Immature natural killer cell (primary cell): Measurements from ENCODE around the gene FOXC1. TPM values are rescaled to one million over a fixed set of nuclear protein-coding genes. Genes with fewer than 3 reads are reported as not detected.

ENCODE experiments used
- DNase-seq, 3 donors: peaks; one replicate each; pipeline ENCODE4 v3.0.0; 2022; ENCODE audit warnings: mixed read lengths in 1 of 3
- H3K27ac Mint-ChIP-seq, 6 donors: one replicate each; pipeline ENCODE4 v1.8.0; 2020; ENCODE audit warnings: mixed read lengths in 6 of 6, mild to moderate bottlenecking in 5 of 6, inconsistent platforms in 4 of 6, moderate library complexity in 3 of 6
- H3K27me3 Mint-ChIP-seq, 3 donors: one replicate each; pipeline ENCODE4 v1.8.0; 2020 to 2021; ENCODE audit warnings: low read depth in 3 of 3, mild to moderate bottlenecking in 3 of 3, mixed read lengths in 3 of 3, moderate library complexity in 3 of 3, inconsistent platforms in 1 of 3
- H3K36me3 Mint-ChIP-seq, 3 donors: one replicate each; pipeline ENCODE4 v1.8.0; 2020; ENCODE audit warnings: mixed read lengths in 3 of 3, inconsistent platforms in 2 of 3, mild to moderate bottlenecking in 2 of 3
- H3K4me1 Mint-ChIP-seq, 2 donors: one replicate each; pipeline ENCODE4 v1.8.0; 2020; ENCODE audit warnings: inconsistent platforms in 2 of 2, mild to moderate bottlenecking in 2 of 2, mixed read lengths in 2 of 2, moderate library complexity in 1 of 2
- H3K4me3 Mint-ChIP-seq, 5 donors: one replicate each; pipeline ENCODE4 v1.8.0; 2020; ENCODE audit warnings: mild to moderate bottlenecking in 5 of 5, mixed read lengths in 5 of 5, inconsistent platforms in 3 of 5, moderate library complexity in 3 of 5
- H3K9me3 Mint-ChIP-seq, 6 donors: one replicate each; pipeline ENCODE4 v1.8.0; 2020; ENCODE audit warnings: mild to moderate bottlenecking in 6 of 6, mixed read lengths in 6 of 6, inconsistent platforms in 4 of 6, moderate library complexity in 3 of 6
- polyA plus RNA-seq, 3 donors: library from polyadenylated mRNA; unstranded; fragments of 300-500 nt; fragmentation: Illumina TruSeq; gene quantifications; one replicate each; pipeline ENCODE4 v1.2.3, GENCODE V29; 2021

Gene FOXC1
- polyA plus RNA-seq, 3 donors from 2014 or later: 0.22 TPM; not detected in 2

GRCh38 chr6:1633366-1634021 lies 23.8 kb downstream of the FOXC1 start:
- H3K36me3 Mint-ChIP-seq: peaks cover 4 to 8% (median 8%) of the 10 kb centered on the region in 3 donors
- H3K9me3 Mint-ChIP-seq: no peaks in the 10 kb centered on the region
- no peak overlapping the region for H3K4me3 Mint-ChIP-seq
- no peaks in the 10 kb centered on the region for H3K4me1 Mint-ChIP-seq
- H3K27me3 Mint-ChIP-seq: peaks cover 1 to 4% (median 3%) of the 10 kb centered on the region in 3 donors
- H3K27ac Mint-ChIP-seq: no peak overlapping the region
- no peak for DNase-seq

DNA sequence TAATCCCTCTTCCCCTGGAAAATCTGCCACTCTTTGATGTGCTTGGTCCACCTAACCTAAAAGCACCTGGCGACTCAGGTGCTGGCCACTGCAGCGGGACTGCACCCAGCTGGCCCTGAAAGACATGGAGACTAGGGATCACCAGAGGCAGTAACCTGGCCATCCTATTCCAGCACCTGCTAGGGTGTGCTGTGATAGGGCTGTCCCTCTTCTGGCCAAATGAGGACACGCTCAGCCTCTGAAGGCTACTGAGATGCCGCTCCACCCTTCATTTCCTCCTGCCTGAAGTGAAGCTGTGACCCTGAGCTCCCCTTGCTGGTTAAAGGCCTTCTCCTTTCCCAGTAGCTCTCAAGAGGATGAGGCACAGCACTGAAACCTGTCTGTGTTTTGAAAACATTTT lies 24.4 kb downstream of the FOXC1 start:
- Mint-ChIP-seq H3K27me3 (peaks cover under 1 to 4% (median 1%) of the 10 kb centered on the region in 3 donors), H3K36me3 (peaks cover 2 to 11% (median 7%) of the 10 kb centered on the region in 3 donors), H3K4me1 (no peaks in the 10 kb centered on the region), H3K9me3 (no peaks in the 10 kb centered on the region), H3K4me3 (no peak overlapping the region), H3K27ac (no peak overlapping the region)
- DNase-seq: no peak

GRCh38 chr6:1635305-1636010 lies 25.7 kb downstream of the FOXC1 start:
- no peaks in the 10 kb centered on the region for H3K9me3 Mint-ChIP-seq
- H3K4me1 Mint-ChIP-seq: no peaks in the 10 kb centered on the region
- H3K4me3 Mint-ChIP-seq: no peak overlapping the region
- no peak overlapping the region for H3K27ac Mint-ChIP-seq
- H3K36me3 Mint-ChIP-seq: peaks cover 0 to 9% (median 4%) of the 10 kb centered on the region in 3 donors
- peaks cover 0 to 4% (median 1%) of the 10 kb centered on the region in 3 donors for H3K27me3 Mint-ChIP-seq
- no peak for DNase-seq

GRCh38 chr6:1636272-1636825 lies 26.6 kb downstream of the FOXC1 start:
- H3K9me3 Mint-ChIP-seq: no peaks in the 10 kb centered on the region
- no peaks in the 10 kb centered on the region for H3K4me1 Mint-ChIP-seq
- DNase-seq: no peak
- no peak overlapping the region for H3K27ac Mint-ChIP-seq
- peaks cover 0 to 9% (median 4%) of the 10 kb centered on the region in 3 donors for H3K36me3 Mint-ChIP-seq
- no peak overlapping the region for H3K4me3 Mint-ChIP-seq
- peaks cover 0 to 2% (median 1%) of the 10 kb centered on the region in 3 donors for H3K27me3 Mint-ChIP-seq

GRCh38 chr6:1636971-1637871 lies 27.5 kb downstream of the FOXC1 start:
- Mint-ChIP-seq H3K9me3 (no peaks in the 10 kb centered on the region), H3K27me3 (peaks cover 0 to 5% (median 2%) of the 10 kb centered on the region in 3 donors), H3K36me3 (peaks cover 0 to 6% (median 2%) of the 10 kb centered on the region in 3 donors), H3K27ac (no peak overlapping the region), H3K4me3 (no peak overlapping the region), H3K4me1 (no peaks in the 10 kb centered on the region)
- DNase-seq: no peak

DNA sequence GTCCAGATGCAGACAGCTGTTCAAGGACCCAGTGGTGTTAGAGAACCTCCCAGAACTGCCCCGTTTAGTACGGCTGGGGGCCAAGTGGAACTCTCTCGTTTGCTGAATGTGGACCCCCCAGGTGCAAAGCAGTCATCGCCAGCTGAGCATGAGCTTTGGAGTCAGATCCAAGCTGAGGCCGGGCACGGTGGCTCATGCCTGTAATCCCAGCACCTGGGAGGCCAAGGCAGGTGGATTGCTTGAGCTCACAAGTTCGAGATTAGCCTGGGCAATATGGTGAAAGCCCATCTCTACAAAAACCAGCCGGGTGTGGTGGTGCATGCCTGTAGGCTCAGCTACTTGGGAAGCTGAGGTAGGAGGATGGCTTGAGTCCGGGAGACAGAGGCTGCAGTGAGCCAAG lies 29.7 kb downstream of the FOXC1 start:
- Mint-ChIP-seq H3K27ac (no peak overlapping the region), H3K9me3 (no peaks in the 10 kb centered on the region), H3K36me3 (peaks cover 0 to 8% (median 3%) of the 10 kb centered on the region in 3 donors), H3K4me1 (no peaks in the 10 kb centered on the region), H3K4me3 (no peak overlapping the region), H3K27me3 (peaks cover 0 to 4% (median 2%) of the 10 kb centered on the region in 3 donors)
- no peak for DNase-seq

GRCh38 chr6:1640476-1640875 lies 30.8 kb downstream of the FOXC1 start:
- no peak overlapping the region for H3K27ac Mint-ChIP-seq
- no peaks in the 10 kb centered on the region for H3K9me3 Mint-ChIP-seq
- H3K27me3 Mint-ChIP-seq: peaks cover 0 to 4% (median 0%) of the 10 kb centered on the region in 3 donors
- peaks cover 0 to 8% (median 3%) of the 10 kb centered on the region in 3 donors for H3K36me3 Mint-ChIP-seq
- DNase-seq: no peak
- H3K4me1 Mint-ChIP-seq: no peaks in the 10 kb centered on the region
- H3K4me3 Mint-ChIP-seq: no peak overlapping the region

DNA sequence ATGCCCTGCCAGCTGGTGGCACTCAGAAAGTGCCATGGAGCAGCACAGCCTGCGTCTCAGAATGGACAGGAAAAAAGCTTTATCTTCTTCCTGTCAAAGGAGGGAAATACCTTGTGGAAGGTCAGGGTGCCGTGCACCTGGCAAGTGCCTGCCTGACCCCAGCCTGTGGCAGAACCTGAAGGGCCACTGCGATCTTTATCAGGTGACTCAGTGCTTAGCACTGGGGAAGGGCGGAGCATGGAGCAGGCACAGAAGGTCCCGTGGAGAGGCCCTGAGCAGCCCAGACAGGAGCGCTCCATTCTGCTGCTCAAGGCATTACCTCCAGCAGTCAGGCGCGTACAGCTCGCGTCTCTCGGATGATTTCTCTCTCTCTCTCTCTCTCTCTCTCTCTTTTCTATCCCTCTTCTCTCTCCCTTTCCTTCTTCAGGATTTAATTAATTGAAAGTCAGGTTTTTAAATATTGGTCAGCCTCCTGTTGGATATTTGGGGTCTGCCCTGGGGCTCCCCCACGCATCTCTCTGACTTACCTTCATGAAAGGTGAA lies 31.7 kb downstream of the FOXC1 start:
- Mint-ChIP-seq H3K9me3 (no peaks in the 10 kb centered on the region), H3K4me1 (no peaks in the 10 kb centered on the region), H3K4me3 (no peak overlapping the region), H3K27ac (no peak overlapping the region), H3K36me3 (peaks cover 0 to 8% (median 3%) of the 10 kb centered on the region in 3 donors), H3K27me3 (peaks cover 1 to 6% (median 2%) of the 10 kb centered on the region in 3 donors)
- no peak for DNase-seq

- Mint-ChIP-seq H3K36me3 (peaks cover 0 to 8% (median 3%) of the 10 kb centered on the region in 3 donors), H3K9me3 (no peaks in the 10 kb centered on the region), H3K27me3 (peaks cover 1 to 6% (median 2%) of the 10 kb centered on the region in 3 donors), H3K4me3 (no peak overlapping the region), H3K27ac (no peak overlapping the region), H3K4me1 (no peaks in the 10 kb centered on the region)
- no peak for DNase-seq
These were observed 33.4 kb downstream of the FOXC1 start for GRCh38 chr6:1643111-1643510.

GRCh38 chr6:1643830-1644445 lies 34.2 kb downstream of the FOXC1 start:
- no peak for DNase-seq
- Mint-ChIP-seq H3K36me3 (peaks cover 0 to 4% (median 3%) of the 10 kb centered on the region in 3 donors), H3K4me1 (no peaks in the 10 kb centered on the region), H3K27me3 (peaks cover 1 to 6% (median 2%) of the 10 kb centered on the region in 3 donors), H3K27ac (no peak overlapping the region), H3K9me3 (no peaks in the 10 kb centered on the region), H3K4me3 (no peak overlapping the region)

DNA sequence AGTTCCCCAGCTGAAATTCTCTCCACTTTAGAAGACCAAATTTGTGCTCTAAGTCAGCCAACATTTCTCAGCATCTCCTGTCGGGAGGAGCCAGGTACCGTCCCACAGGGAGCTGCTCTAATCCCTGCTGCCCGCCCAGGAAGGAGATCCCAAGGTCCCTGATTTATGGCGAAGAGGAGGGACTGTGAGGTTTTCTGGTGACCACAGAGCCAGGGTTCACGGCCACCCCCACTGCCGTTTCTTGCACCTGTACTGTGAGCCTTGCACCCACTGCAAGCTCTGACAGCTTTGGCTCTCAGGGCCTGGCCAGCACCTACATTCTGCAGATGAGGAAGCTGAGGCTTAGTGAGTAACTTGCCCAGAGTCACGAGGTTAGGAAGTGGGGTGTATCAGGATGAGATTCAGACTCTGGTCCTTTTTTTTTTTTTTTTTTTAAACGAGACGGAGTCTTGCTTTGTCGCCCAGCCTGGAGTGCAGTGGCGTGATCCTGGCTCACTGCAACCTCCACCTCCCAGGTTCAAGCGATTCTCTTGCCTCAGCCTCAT lies 34.9 kb downstream of the FOXC1 start:
- H3K27ac Mint-ChIP-seq: no peak overlapping the region
- no peaks in the 10 kb centered on the region for H3K4me1 Mint-ChIP-seq
- peaks cover 1 to 6% (median 2%) of the 10 kb centered on the region in 3 donors for H3K27me3 Mint-ChIP-seq
- no peak for DNase-seq
- H3K4me3 Mint-ChIP-seq: no peak overlapping the region
- peaks cover 0 to 3% (median 3%) of the 10 kb centered on the region in 3 donors for H3K36me3 Mint-ChIP-seq
- no peaks in the 10 kb centered on the region for H3K9me3 Mint-ChIP-seq

DNA sequence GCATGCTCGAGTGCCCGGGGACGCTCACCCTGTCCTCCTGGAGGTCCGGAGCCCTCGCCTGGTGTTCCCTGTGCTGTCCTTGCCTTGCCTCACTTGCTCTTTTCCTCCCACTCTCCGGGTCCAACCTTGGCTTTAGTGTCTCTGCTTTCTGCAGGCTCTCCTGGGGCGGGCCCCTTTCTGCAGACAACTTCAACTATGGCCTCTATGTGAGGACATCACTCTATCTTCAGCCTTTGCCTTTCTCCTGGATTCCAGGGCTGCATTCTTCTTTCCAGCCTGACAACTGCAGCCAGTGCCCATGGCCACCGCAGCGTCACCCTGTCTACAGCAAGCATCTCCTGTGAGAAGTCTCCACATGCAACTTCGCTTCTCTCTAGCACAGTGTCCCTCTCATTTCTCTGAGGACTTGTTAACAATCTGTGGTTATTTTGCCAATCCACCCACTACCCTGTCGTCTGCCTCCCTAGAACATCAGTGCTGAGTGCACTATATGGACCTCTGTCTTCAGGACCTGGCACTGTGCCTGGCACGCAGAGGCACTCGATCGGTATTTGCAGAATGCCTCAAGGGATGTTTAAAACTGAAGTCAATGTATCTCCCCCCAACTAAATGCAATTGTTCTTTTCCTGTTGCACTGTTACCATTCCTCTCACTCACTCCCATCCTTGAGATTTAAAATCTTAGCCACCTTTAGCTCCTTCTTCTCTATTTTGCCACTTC lies 35.9 kb downstream of the FOXC1 start:
- Mint-ChIP-seq H3K27me3 (peaks cover 1 to 6% (median 2%) of the 10 kb centered on the region in 3 donors), H3K36me3 (peaks cover 0 to 3% (median 3%) of the 10 kb centered on the region in 3 donors), H3K27ac (no peak overlapping the region), H3K4me3 (no peak overlapping the region), H3K4me1 (no peaks in the 10 kb centered on the region), H3K9me3 (no peaks in the 10 kb centered on the region)
- DNase-seq: no peak
